Neural progenitor cell (in vitro differentiated cells): ENCODE results near the gene LDLRAD4.

ENCODE experiments used
- CTCF ChIP-seq: fragments of 200-600 bp; sonication (generic); IDR thresholded peaks from 2 replicates; pipeline ENCODE4 v1.5.1; 2017; ENCODE audit warnings: antibody characterized with exemption, mild to moderate bottlenecking
- EZH2 ChIP-seq: fragments of 200-600 bp; sonication (generic); IDR thresholded peaks from 2 replicates; pipeline ENCODE4 v1.6.1; 2017; ENCODE audit warnings: antibody characterized with exemption, mild to moderate bottlenecking, moderate library complexity

DNA sequence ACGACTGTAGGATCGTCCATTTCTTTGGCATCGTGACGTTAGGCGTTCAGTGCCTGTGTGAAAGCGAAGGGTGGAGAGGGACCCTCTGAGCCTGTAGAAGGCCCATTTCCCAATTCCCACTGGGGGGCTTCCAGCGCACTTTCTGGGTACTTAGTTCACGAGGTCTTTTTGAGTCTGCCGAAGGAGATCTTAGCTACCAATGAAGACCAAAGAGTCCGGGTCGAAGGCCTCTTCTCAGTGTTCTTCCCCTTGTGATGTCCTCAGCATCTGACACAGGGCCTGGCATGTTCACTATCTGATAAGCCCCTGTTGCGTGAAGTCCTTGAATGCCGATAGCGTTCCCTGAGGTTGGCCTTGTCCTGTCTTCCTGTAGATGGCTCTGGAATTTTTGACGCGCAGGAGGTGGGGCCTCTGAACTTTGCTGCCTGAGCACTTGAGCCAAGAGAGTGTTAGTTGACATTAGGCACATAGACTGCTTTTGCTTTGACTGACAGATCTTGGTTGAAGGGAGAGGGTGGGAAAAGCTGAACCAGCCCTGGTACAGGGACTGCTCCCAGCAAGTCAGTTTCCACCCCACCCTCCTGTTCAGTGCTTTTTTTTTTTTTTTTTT lies 52.8 kb downstream of the LDLRAD4 start:
- TF ChIP-seq EZH2 (no peak), CTCF (no peak)
